HG03354 (cell line): ENCODE measurements around the gene BMF.

ENCODE experiments used
- ATAC-seq: cut with Tn5 transposase; IDR thresholded peaks from one replicate; pipeline ENCODE4 v1.9.1; 2021; ENCODE audit warnings: mild to moderate bottlenecking; ENCODE audit not compliant: unreplicated experiment, poor library complexity, severe bottlenecking

BMF gene

DNA sequence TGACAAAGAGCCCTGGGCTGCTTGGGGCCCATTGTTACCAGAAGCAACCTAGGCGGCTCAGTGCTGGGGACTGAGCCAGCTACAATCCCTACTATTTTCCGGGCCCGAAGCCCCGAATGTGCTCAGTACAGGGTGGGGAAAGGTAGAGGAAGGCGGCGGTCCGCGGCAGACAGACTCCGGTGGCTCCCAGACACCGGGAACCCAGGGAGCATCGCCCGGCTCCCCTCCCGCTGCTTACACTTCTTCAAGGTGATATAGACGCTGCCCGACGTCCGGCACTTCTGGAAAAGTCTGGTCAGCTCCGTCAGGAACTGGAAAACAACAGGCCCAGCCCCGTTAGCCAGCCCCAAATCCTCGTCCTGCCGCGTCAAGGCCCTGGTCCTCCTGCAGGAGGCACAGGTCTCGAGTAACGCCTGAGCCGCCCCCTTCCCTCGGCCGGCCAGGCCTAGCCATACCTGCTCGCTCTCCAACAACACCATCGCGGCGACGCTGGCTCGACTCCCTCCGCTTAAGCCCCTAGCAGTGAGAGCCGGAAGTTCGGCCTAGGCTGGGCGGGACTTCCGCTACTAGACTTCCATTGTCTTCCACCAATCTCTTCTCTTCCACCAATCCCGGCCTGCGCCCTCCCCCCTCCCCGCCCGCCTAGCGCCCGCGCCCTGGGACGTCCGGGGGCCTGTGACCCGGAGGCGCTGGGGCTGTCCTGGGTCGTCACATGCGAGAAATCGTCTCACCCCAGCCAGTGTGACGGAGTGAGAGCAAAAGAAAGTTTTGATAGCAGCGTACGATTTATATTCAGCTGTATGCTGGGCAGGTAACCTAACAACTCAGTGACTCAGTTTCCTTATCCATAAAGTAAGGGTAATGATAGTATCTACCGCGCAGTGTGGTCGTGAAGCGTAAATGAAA is 69.8 kb downstream of the BMF start, which contains the start of gene SRP14:
SRP14 (minus strand) TSS at position 544 of the 906 bp plus-strand sequence; CDS start at position 479, 65 bp downstream.
- ATAC-seq: peak; percentile 91

DNA sequence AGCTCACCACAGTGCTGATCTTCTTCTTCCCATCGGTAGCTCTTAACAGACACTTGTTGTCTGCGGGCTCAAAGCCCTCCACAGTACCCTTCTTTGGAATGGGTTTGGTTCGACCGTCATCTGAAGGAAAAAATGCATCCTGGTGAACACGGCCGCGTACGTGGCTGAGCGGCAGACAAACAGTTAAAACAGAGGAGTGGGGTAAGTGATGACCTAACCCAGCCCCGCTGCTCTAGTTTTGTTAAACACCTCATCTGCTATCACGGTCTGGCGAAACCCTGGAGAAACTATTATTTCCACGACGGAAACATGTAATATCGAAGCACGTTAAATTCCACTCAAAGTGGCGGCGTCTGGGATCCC is 70.4 kb downstream of the BMF start:
- no peak for ATAC-seq
